HG03135 (cell line): Measurements from ENCODE around the gene CDK15.
"Not testable (repeated sequence)": the region's sequence is repeated elsewhere in the genome, so short reads cannot be mapped to it uniquely, and the experiment has no call there.

Experiments used
- ATAC-seq: cut with Tn5 transposase; IDR thresholded peaks from one replicate; pipeline ENCODE4 v1.9.1; 2021; ENCODE audit warnings: mild to moderate bottlenecking, moderate library complexity; ENCODE audit not compliant: unreplicated experiment

The CDK15 gene

DNA sequence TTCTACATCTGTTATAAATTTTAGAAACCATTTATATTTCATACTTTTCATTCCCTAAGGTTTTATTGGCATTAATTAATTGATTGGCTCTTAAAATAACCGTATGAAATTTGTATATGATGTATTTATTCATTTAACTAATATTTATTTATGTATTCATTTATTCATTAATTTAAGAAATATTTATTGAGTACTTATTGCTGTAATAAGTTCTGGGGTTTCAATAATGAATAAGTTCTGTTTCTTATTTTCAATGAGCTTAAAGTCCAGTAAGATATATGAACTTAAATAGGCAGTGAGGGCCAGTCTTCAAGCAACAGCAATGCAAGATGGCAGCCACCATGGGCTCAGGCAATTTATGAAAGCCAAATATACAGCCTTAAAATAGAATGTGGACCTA lies 17.9 kb downstream of the CDK15 start:
- ATAC-seq: no peak

DNA sequence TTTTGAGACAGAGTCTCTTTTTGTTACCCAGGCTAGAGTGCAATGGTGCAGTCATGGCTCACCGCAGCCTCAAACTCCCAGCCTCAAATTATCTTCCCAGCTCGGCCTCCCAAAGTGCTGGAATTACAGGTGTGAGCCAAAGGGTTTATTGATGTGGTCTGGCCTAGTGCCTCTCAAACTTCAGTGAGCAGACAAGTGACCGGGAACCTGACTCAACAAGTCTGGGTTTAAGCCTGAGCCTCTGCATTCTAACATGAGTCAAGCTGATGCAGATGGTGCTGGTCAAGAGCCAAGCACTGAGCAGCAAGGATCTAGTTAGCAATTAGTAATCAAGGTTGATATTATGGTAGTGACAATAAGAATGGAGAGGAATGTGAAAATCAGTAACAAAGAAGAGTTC lies 21.3 kb downstream of the CDK15 start:
- no peak for ATAC-seq

- no peak for ATAC-seq
Observed at GRCh38 chr2:201828220-201828619, 21.9 kb downstream of the CDK15 start.

- ATAC-seq: no peak
Observed at GRCh38 chr2:201830666-201831065, 24.3 kb downstream of the CDK15 start.

- no peak for ATAC-seq
Observed at GRCh38 chr2:201831469-201831868, 25.1 kb downstream of the CDK15 start.

DNA sequence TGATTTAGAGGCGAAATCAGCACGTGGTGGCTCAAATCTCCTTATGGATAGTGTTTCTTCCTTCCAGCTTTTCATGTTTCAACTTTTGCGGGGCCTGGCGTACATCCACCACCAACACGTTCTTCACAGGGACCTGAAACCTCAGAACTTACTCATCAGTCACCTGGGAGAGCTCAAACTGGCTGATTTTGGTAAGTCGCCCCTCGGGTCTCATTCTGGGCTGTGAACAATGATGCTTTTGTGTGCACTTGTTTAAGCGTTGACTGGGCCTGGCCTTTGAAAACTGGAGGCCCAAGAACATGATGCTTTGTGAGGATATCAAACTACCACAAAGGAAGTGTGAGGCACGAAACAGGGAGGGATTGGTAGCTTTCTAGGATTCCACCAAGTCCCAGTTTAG lies 27.4 kb downstream of the CDK15 start:
- no peak for ATAC-seq

GRCh38 chr2:201835066-201835465 lies 28.7 kb downstream of the CDK15 start:
- ATAC-seq: no peak

DNA sequence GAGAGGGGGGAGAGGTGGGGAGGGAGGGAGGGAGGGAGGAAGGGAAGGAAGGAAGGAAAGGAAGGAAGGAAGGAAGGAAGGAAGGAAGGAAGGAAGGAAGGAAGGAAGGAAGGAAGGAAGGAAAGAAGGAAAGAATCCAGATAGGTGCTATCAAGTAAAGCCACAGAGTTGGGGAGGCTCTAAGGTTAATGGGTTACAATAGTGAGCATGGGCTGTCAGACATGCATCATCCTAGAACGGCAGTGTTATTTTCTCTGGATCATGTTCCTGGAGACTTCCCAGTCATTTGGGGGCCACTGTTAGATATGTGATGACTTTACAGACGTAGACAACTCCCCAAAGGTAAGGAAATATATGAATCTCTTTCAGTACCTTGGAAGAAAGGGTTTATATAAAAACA lies 31.1 kb downstream of the CDK15 start:
- no peak for ATAC-seq

GRCh38 chr2:201837824-201838431 lies 31.6 kb downstream of the CDK15 start:
- ATAC-seq: no peak

DNA sequence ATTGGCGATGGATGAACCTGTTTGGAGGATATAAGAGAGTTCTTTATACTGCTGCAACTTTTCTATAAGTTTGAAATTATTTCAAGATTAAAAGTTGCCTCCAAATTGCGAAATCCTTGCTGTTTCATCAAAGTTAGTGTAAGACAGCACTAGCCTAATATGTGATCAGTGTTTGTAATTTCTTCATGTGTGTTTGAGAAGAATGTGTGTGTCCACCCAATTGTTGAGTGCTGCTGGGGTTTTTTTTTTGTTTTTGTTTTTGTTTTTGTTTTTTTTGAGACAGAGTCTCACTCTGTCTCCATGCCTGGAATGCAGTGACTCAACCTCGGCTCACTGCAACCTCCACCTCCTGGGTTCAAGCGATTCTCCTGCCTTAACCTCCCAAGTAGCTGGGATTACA lies 33.4 kb downstream of the CDK15 start:
- no peak for ATAC-seq

DNA sequence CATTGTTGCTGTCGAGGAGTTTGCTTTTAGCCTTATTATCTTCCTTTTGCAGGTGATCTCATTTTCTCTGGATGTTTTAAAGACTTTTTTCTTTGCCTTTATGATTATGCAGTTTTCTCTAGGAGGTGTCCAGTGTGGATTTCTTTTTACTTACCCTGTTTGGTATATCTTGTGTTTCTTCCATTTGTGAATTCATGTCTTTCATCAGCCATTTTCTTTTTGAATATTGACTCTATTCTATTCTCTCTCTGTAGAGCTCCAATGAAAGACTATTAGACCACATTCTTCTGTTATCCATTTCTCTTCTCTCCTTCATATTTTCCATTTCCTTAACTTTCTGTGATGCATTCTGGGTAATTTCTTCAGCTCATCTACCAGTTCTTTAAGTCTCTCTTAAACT lies 34.4 kb downstream of the CDK15 start:
- no peak for ATAC-seq

GRCh38 chr2:201842131-201842860 lies 36.0 kb downstream of the CDK15 start:
- ATAC-seq: no peak

- ATAC-seq: not testable (repeated sequence)
Observed at GRCh38 chr2:201844922-201845321, 38.6 kb downstream of the CDK15 start.

GRCh38 chr2:201847481-201847880 lies 41.1 kb downstream of the CDK15 start:
- no peak for ATAC-seq

DNA sequence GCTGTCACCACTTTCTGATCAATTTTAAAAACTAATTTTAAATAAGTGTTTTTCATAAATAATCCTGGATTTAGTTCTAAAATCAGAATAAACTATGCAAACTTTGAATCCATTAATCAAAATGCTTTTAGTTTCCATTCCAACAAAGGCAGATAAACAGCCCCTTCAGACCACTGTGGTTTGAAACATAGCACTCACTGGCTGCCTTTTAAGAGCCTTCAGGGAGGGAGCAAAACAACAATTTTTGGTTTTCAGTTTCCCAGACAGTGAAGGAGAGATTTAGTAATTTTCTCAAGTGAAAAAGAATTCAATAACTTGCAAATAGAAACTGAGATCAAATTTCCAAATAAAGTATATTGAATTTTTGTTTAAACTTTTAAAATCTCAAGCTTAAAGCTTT lies 46.1 kb downstream of the CDK15 start:
- no peak for ATAC-seq

- ATAC-seq: no peak
Observed at GRCh38 chr2:201852878-201853415, 46.6 kb downstream of the CDK15 start.

- ATAC-seq: no peak
Observed at GRCh38 chr2:201854221-201854801, 48.0 kb downstream of the CDK15 start.

- ATAC-seq: no peak
Observed at GRCh38 chr2:201854841-201855240, 48.5 kb downstream of the CDK15 start.

DNA sequence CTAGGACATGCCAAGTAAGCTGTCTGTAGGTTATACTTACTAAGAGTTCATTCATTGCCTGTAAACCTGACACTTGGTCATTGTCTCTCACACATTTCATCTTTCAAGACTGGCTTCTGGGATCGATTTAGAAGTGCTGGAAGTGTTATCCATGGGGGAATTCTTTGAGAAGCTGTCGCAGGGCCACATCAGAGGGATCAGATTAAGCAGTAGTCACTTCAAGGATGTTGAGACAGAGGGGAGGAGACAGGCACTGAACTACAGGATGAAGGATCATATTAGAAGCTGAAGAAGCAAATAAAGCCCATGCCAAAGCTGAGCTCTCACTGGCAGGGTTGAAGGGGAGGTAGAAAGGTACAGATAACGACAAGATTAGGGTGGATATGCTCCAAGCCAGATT lies 49.0 kb downstream of the CDK15 start:
- ATAC-seq: no peak

- no peak for ATAC-seq
Observed at GRCh38 chr2:201857326-201857725, 51.0 kb downstream of the CDK15 start.

GRCh38 chr2:201858281-201859184 lies 52.2 kb downstream of the CDK15 start:
- ATAC-seq: no peak
